Fibroblast of gingiva (primary cell): ENCODE data around the gene GMDS.
A peak's percentile ranks its signal among the peaks of the same experiment; 100 is the strongest.

ENCODE experiments used
- DNase-seq: peaks from one replicate; pipeline ENCODE4 v3.0.0-alpha.2; 2011; ENCODE audit warnings: low read depth

Gene GMDS

DNA sequence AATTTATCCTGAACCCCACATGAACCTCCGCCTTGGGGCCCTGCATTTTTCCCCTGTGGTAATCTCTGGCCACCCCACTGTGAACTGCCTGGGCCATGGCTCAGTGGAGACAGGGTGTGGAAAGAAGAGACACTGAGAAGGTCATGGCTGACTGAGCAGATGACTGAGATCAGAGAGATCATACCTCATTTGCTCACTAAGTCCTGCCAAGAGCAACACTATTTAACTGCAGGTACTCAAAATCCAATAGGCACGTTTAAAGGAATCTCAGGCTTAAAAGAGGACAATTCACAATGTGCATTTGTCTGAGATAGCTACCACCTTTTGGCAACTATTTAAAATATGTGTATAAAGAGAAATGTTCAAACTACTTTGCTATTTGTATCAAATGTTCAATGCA lies 305.0 kb downstream of the GMDS start:
- no peak for DNase-seq

- no peak for DNase-seq
Observed at GRCh38 chr6:1933292-1933691, 312.1 kb downstream of the GMDS start.

GRCh38 chr6:1931817-1932216 lies 313.6 kb downstream of the GMDS start:
- DNase-seq = no peak

GRCh38 chr6:1930356-1930755 lies 315.0 kb downstream of the GMDS start:
- DNase-seq = no peak

GRCh38 chr6:1929931-1930330 lies 315.5 kb downstream of the GMDS start:
- no peak for DNase-seq

DNA sequence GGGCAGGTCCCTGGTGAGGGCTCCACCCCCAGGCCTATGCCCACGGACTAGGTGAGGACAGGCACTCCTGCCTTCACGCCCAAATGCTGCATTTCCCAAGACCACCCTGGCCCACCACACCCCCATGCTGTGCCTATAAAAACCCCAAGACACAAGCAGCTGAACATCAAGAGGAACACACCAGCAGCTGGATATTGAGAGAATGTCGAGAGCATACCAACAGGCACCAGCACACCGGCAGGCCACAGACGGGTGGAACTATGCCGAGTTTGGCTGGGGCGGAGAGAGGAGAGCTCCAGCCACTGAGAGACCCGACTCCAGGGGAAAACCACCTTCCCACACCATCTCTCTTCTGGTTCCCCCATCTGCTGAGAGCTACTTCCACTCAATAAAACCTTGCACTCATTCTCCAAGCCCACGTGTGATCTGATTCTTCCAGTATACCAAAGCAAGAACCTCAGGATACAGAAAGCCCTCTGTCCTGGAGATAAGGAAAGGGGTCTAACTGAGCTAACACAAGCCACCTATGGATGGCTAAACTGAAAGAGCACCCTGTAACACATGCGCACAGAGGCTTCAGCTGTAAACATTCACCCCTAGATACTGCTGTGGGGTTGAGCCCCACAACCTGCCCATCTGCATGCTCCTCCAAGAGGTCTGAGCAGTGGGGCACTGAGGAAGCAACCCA lies 319.5 kb downstream of the GMDS start:
- DNase-seq = no peak

GRCh38 chr6:1923449-1923848 lies 322.0 kb downstream of the GMDS start:
- no peak for DNase-seq

GRCh38 chr6:1917626-1918371 lies 327.6 kb downstream of the GMDS start:
- peak; percentile 43 for DNase-seq

GRCh38 chr6:1916334-1917070 lies 328.9 kb downstream of the GMDS start:
- DNase-seq = peak; percentile 60

DNA sequence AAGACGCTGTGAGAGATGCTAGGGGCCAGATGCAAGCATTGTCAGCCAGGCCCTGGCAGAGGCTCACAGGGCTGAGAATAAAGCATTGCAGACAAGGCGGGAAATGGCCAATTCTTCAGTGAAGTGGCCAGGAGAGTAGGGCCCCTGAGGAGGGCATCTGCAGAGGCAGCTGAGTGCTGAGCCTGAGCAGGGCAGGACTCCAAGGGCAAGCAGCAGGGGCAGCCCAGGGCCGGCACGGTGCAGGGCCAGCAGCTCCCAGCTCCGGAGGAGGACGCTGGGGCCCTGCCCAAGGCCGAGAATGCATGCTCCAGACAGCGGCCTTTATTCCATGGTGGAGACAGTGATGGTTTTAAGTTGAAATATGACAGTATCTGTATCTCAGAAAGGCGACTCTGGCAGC lies 330.2 kb downstream of the GMDS start:
- DNase-seq = no peak

GRCh38 chr6:1913577-1913976 lies 331.8 kb downstream of the GMDS start:
- no peak for DNase-seq

DNA sequence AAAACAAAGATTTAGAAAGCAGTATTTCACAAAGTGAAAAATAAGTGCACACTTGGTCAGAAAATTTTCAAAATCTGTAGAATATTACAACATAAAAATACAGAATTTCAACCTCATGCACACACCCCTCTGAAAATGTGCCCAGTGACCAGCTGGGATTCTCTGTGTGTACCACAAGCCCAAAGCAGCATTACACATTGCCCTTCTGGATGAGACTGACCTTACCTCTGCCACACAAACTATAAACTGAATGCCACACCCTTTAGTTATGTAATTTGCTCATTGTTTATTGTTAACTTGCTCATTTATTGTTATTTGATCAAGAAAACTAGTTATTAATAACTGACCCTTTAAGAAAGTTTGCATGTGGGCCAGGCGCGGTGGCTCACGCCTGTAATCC lies 332.7 kb downstream of the GMDS start:
- no peak for DNase-seq

GRCh38 chr6:1911474-1911873 lies 333.9 kb downstream of the GMDS start:
- DNase-seq = peak; percentile 61

DNA sequence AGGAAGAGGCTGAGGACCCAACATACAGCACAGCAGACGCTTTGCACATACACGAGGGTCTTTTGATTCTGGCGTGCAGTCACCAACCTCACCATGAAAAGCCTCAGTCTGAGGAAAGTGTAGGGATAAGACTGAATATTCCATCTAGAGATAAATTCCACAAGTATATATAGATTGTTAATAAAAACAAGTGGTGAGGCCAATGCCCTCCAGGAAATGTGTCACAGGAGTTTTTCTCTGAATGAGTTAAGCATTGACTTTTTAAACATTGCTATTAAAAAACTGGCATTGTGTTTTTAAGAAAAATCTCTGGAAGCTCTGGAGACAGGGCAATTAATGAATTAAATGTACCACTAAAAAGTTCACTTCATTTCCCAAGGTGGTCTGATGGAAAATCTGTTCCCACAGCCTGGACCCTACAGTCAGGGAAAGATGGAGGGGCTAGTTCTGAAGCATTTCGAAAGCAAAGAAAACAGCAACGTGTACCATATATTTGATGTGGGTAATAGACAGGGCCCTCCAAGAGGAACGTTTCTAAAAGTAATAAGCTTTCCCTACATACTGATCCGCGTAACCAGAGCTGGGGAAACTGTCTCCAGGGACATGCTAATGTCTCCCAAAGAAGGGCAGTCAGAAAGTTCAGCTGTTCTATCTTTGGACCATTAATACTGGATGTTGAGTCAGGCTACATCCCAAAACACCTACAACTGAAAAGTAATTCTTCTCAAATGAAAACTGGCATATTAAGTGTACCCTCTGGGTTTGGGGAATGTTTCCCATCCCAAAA lies 334.6 kb downstream of the GMDS start:
- no peak for DNase-seq

DNA sequence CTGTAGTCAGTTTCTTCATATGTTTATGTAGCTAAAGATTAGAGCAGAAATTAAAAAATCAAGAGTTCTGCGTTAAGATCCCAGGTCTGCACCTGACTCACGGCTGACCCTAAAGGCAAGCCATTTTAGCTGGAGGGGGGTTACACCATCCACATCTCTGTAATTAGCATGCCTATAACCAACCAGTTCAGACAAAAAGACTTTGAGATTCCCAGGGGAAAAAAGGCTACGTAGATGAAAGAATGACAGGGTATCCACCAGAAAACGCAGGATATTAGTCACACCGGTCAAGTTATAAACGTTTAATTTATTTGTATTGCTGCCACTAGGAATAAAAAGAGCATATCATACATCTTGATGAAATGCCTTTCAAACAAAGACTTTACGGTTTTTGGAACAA lies 336.6 kb downstream of the GMDS start:
- no peak for DNase-seq

DNA sequence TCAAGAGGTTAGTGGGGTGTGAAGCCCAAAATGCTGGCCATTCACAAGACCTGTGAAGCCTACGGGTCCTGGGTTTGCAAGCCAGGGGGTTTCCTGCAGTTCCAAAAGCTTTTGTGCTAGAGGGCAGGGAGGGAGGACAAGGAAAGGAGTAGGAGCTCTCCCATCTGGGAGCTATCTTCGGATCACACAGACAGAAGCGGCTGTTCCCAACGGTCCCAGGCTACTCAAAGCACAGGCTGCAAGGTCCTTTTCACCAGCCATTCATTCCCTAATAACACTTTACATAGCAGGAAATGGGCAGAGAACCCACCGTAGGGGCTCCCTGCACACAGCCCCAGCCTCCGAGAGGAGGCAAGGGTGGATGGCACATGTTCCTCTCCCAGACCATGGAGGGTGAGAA lies 338.8 kb downstream of the GMDS start:
- DNase-seq = no peak

GRCh38 chr6:1906014-1906413 lies 339.4 kb downstream of the GMDS start:
- DNase-seq = no peak

DNA sequence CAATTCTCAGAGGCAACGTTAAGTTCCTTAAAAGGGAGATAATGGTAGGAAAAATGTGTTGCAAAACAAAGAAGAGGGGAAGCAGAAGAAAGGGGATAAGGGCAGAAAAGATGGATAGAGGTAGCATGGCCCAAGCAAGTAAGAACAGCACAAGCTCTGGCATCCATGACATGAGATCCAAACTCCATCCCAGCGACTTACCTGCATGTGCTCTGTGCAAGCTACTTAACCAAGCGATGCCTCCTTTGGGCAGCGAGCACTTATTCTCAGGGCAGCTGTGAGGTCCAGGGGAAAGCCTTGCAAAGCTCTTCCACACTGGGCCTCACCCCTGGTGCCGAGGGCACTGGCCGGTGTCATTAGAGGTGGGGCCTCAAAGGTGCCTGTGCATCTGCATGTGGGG lies 340.5 kb downstream of the GMDS start:
- no peak for DNase-seq

GRCh38 chr6:1904466-1904799 lies 341.0 kb downstream of the GMDS start:
- DNase-seq = no peak

DNA sequence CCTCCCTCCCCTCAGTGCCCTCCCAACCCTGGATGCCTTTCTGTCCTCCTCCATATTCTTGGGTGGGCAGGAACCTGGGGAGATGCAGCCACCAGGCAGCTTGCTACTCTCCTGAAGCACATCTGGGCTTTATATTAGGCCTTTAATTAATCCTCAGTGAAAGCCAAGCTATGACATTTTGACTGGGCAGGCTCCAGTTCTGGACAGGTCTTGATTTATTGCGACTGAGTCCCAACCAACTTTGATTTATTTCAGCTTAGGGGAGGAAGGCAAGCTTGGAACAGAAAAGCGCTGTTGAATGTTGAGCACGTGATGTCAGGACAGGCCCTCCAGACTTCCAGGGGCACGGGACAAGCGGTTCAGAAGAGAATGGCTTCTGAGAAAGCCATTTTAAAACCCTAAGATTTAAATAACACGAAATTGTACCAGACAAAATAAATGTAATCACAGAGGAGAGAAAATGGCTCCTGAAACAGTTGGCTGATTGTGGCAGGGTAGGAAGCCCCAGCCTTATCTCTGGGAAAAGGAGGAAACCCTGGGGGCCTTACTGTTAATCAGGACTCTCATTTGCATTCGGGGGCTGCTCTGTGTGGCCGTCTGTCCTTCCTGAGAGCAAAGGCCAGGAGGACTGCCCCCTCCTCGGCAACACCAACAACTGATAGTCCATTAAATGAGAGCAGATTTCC lies 341.5 kb downstream of the GMDS start:
- DNase-seq = no peak

GRCh38 chr6:1901556-1901955 lies 343.8 kb downstream of the GMDS start:
- DNase-seq = peak; percentile 17

DNA sequence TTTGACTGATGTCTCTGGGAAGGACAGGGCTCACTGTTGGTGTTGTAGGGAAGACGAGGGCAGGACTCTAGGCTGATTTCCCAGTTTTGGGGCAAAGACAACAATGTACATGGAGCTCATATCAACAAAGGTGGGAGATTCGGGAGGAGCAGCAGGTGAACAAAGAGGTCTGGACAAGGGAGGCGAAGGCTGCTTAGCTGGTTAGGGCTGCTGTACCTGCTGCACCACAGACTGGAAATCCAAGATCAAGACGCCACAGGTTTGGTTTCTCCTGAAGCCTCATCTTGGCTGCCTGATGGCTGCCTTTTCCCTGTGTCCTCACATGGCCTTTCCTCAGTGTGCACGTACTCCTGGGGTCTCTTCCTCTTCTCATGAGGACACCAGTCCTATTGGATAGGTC lies 348.5 kb downstream of the GMDS start:
- no peak for DNase-seq
